Mucosa of gallbladder (tissue), 1 donor: ENCODE measurements around the gene PLCL1. TPM values are rescaled to one million over a fixed set of nuclear protein-coding genes. Genes with fewer than 3 reads are reported as not detected.
"Not testable (repeated sequence)": the region's sequence is repeated elsewhere in the genome, so short reads cannot be mapped to it uniquely, and the experiment has no call there.

Experiments used
- DNase-seq: peaks from one replicate; pipeline ENCODE4 v3.0.0-alpha.2; 2020; ENCODE audit warnings: low spot score
- total RNA-seq: library from RNA; stranded (reverse); gene quantifications from one replicate; pipeline ENCODE4 v1.2.1, GENCODE V29; 2021
- donor health status: DM: no; HTN: no; CAD: no.

The PLCL1 gene
- total RNA-seq, 1 donor from 2014 or later = 4.4 TPM

- no peak for DNase-seq
These were observed 196.0 kb downstream of the PLCL1 start for GRCh38 chr2:198000417-198000816.

- DNase-seq = no peak
These were observed 199.8 kb downstream of the PLCL1 start for GRCh38 chr2:198004173-198004572.

DNA sequence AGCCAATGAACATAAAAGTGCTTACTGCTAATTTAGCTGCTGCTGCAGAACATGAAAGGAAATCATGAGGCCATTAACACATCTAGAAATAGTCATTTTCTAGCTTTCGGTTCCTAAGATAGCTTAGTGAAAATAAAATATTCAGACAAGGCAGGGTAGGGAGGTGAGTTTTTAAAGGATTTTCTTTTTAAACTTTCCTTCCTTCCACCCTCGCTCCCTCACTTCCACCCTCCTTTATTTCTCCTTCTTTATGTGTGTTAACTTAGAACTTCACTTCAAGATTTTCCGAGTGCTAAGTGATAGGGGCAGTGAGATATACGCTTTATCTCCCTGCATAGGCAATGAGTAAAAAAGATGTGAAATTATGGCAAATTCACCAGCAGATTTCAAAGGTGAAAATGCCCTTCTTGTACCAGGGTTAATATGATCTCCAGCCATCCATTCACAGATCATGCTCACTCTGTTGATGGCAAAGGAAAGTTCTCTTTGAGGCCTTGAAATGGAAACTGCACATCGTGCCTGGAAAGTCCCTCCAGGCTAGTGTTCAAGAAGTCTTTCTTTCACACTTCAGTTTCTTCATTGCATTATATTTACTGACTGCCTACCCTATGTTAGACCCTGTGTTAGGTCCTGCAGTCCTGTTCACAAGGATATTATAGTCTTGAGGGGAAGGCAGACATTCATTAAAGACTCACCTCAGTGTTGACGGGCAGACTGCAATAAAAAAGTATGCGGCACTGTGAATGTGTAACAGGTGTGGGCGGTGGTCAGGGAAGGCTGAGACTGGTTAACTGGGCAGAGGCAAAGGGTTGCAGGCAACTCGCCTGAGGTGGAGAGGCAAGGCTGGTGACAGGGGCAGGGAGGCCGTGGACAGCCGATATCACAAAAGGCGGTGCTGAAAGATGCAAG lies 200.8 kb downstream of the PLCL1 start:
- DNase-seq = no peak

GRCh38 chr2:198006733-198007132 lies 202.3 kb downstream of the PLCL1 start:
- DNase-seq = no peak

DNA sequence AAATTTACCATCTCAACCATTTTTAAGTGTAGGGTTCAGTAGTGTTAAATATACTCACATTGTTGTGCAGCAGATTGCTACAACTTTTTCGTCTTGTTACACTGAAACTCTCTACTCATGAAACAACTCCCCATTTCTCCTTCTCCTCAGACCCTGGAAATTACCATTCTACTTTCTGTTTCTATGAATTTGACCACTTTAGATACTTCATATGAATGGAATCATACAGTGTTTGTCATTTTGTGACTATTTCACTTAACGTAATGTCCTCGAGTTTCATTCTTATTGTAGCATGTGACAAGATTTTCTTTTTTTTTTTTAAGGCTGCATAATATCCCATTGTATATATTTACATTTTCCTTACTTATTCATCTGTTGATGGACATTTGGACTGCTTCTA lies 203.8 kb downstream of the PLCL1 start:
- DNase-seq = no peak

GRCh38 chr2:198012025-198012424 lies 207.6 kb downstream of the PLCL1 start:
- no peak for DNase-seq

DNA sequence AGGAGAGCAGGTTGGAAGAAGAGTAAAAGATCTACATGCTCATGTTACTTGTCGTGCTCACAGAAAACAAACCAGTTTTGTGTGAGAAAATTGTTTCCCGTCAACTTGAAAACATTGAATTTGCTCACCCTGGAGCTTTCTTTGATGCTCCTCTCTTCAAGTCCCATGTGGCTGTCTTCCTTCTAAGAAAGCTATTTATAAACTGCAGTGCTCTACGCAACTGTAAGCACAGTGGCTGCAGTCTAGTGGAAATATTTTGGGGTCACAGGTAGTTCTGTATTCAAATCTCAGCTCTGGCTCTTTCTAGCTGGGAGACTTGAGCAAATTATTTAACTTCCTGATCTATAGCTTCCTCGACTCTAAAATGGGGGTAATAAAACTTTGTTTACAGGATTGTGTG lies 211.8 kb downstream of the PLCL1 start:
- DNase-seq = no peak

GRCh38 chr2:198017068-198017467 lies 212.7 kb downstream of the PLCL1 start:
- no peak for DNase-seq

GRCh38 chr2:198028955-198029354 lies 224.6 kb downstream of the PLCL1 start:
- DNase-seq = no peak

- not testable (repeated sequence) for DNase-seq
These were observed 225.2 kb downstream of the PLCL1 start for GRCh38 chr2:198029576-198029975.

- DNase-seq = no peak
These were observed 229.2 kb downstream of the PLCL1 start for GRCh38 chr2:198033626-198034025.

- no peak for DNase-seq
These were observed 231.9 kb downstream of the PLCL1 start for GRCh38 chr2:198036029-198036879.

- DNase-seq = no peak
These were observed 236.4 kb downstream of the PLCL1 start for GRCh38 chr2:198040835-198041234.

GRCh38 chr2:198042189-198042588 lies 237.8 kb downstream of the PLCL1 start:
- DNase-seq = no peak

DNA sequence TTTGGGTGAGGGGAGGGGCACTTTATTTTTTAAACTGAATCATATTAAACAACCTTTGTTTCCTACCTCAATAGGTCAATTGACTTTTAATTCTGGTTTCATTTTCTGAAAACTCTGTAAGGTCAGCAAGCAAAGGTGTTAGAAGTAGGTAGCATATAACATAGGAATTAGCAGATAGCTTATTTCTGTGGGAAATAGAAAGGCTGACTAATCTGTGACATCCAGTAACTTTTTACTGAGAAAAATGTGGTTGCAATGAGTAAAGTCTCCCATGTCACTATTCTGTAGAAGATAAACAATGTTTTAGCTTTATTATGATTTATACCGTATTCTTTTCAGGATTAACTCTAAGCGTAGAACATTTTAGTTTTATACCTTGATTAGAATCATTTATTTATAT lies 240.4 kb downstream of the PLCL1 start:
- DNase-seq = no peak

DNA sequence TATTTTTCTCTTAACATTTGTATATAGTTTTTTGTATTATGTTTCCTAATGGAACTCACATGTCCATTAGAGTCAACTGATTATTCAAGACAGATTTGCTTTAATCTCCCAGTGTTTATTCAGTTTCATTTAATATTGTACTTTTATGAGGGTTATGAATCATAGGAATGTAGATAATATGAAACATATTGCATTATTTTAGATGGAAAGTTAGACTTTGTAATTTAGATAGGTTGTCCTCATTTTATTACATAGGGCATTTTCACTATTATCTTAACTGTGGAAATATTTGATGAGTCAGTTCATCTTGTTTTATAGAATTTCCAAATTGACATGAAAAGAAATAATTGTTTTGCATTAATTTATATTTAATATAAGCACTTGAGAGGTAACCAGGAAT lies 240.8 kb downstream of the PLCL1 start:
- no peak for DNase-seq

- no peak for DNase-seq
These were observed 248.3 kb downstream of the PLCL1 start for GRCh38 chr2:198052741-198053140.

DNA sequence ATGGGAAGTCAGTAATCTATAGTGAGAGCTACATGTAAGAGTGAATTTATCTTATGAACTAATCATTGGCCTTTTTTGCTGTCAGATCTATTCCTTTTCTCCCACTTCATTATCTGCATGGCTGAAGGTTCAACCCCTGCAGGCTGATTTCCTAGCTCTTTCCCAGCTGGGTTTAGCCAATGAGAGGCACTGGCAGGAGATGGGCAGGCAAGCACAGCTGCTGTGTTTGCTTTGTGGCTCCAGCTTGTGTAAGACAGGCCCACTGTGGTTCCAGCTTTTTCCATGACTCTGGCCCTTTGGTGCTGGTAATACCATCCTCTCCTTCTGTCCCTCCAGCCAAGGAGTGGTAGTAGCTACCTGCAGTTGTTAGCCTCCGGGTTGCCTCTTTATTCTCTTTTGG lies 248.8 kb downstream of the PLCL1 start:
- DNase-seq = no peak

DNA sequence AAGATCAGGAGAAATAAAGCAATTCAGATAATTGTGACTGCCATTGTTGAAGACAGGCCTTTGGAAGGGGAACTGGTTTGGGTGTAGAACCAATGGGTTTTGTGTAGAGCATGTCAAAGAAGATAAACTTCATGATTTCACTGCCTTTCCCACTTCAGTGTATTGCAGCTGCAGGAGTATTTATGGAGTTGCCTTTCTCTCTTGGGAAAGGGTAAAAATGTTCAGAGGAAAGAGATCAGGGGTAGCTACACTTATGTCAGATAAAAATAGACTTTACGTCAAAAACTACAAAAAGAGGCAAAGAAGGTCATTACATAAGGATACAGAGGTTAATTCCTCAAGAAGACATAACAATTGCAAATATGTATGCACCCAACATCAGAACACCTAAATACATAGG lies 249.4 kb downstream of the PLCL1 start:
- no peak for DNase-seq

DNA sequence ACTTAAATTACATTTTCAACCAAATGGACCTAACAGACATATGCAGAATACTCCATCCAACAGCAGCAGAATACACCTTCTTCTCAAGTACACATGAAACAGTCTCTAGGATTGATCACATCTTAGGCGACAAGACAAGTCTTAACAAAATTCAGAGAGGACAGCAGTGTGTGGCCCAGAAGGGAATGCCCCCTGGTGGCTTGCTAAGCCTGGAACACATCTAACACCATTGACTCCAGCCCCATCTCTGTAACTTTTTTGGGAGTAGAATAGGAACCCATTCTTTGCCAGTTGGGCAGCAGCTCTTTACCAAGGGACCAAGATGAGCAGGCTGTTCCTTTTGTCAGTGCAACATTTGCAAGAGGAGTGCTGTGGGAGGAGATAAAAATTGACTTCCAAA lies 249.9 kb downstream of the PLCL1 start:
- no peak for DNase-seq

GRCh38 chr2:198055716-198056115 lies 251.3 kb downstream of the PLCL1 start:
- DNase-seq = no peak

DNA sequence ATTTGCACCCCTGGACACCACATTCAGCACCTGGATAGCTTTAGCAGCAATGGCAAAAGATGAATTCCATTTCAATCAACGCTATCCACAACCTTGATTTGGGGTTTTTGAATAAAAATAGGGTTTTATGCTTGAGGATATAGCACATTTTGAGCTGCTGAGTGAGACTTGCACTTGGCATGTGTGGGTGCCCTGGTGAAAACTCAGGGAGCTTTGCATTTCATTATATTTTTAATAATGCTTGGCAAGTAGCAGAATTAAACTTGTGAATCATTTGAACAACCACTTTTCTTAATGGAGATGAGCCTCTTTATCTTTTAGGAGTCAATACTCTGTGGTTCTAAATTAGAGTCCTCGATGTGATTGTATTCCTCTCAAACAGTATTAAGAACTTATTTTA lies 252.4 kb downstream of the PLCL1 start:
- DNase-seq = no peak

GRCh38 chr2:198059800-198060199 lies 255.4 kb downstream of the PLCL1 start:
- no peak for DNase-seq
